Measurements from ENCODE around the gene ULBP3.

DNA sequence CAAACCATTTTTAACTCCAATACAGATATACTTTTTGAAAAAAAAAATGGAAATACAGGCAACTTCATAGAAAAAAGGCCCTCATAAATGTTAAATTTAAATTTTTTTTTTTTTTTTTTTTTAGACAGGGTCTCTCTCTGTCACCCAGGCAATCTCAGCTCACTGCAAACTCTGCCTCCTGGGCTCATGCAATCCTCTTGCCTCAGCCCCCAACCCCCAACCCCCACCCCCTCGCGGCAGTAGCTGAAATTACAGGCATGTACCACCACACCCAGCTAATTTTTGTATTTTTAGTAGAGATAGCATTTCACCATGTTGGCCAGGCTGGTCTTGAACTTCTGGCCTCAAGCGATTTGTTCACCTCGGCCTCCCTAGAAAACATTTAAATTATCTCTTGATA, 12.8 kb upstream of the ULBP3 start:
- TF ChIP-seq POLR2A (IDR thresholded peaks at IDR 0.05) (no peak), POLR2AphosphoS5 (IDR thresholded peaks at IDR 0.05; ENCODE audit: insufficient read depth in 1 of 2, low read depth in 1 of 2) (no peak)
- TF ChIP-seq, protein P1, sequence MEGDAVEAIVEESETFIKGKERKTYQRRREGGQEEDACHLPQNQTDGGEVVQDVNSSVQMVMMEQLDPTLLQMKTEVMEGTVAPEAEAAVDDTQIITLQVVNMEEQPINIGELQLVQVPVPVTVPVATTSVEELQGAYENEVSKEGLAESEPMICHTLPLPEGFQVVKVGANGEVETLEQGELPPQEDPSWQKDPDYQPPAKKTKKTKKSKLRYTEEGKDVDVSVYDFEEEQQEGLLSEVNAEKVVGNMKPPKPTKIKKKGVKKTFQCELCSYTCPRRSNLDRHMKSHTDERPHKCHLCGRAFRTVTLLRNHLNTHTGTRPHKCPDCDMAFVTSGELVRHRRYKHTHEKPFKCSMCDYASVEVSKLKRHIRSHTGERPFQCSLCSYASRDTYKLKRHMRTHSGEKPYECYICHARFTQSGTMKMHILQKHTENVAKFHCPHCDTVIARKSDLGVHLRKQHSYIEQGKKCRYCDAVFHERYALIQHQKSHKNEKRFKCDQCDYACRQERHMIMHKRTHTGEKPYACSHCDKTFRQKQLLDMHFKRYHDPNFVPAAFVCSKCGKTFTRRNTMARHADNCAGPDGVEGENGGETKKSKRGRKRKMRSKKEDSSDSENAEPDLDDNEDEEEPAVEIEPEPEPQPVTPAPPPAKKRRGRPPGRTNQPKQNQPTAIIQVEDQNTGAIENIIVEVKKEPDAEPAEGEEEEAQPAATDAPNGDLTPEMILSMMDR (IDR thresholded peaks at IDR 0.05): no peak
